Mesothelial cell of epicardium (in vitro differentiated cells): Measurements from ENCODE around the gene CAMTA1. TPM values are rescaled to one million over a fixed set of nuclear protein-coding genes. Genes with fewer than 3 reads are reported as not detected.
A peak's percentile ranks its signal among the peaks of the same experiment; 100 is the strongest.

ENCODE experiments used
- DNase-seq, 2 experiments: peaks; one replicate each; pipeline ENCODE4 v3.0.0; 2021; ENCODE audit warnings: low spot score in 2 of 2; ENCODE audit not compliant: unreplicated experiment in 2 of 2
- H3K27ac Mint-ChIP-seq: 2 replicates; pipeline ENCODE4 v1.8.0; 2021; ENCODE audit warnings: mixed read lengths
- H3K27me3 Mint-ChIP-seq: 2 replicates; pipeline ENCODE4 v1.8.0; 2021; ENCODE audit warnings: low read depth, mixed read lengths
- H3K36me3 Mint-ChIP-seq: 2 replicates; pipeline ENCODE4 v1.8.0; 2021; ENCODE audit warnings: mixed read lengths
- H3K4me1 Mint-ChIP-seq: 2 replicates; pipeline ENCODE4 v1.8.0; 2021; ENCODE audit warnings: mixed read lengths
- H3K4me3 Mint-ChIP-seq: 2 replicates; pipeline ENCODE4 v1.8.0; 2021; ENCODE audit warnings: mild to moderate bottlenecking, moderate library complexity, mixed read lengths
- H3K9me3 Mint-ChIP-seq: 2 replicates; pipeline ENCODE4 v1.8.0; 2021; ENCODE audit warnings: mixed read lengths
- total RNA-seq: library from RNA; stranded (reverse); gene quantifications from 3 replicates; pipeline ENCODE4 v1.2.1, GENCODE V29; 2021
- TF ChIP-seq, protein P1 (sequence below): fragments of 200-600 bp; sonication (generic); IDR thresholded peaks from one replicate; pipeline ENCODE4 v1.5.0; 2021; ENCODE audit warnings: antibody characterized with exemption; ENCODE audit not compliant: unreplicated experiment

Gene CAMTA1
- total RNA-seq, 1 donor from 2014 or later, result 70.4 TPM

DNA sequence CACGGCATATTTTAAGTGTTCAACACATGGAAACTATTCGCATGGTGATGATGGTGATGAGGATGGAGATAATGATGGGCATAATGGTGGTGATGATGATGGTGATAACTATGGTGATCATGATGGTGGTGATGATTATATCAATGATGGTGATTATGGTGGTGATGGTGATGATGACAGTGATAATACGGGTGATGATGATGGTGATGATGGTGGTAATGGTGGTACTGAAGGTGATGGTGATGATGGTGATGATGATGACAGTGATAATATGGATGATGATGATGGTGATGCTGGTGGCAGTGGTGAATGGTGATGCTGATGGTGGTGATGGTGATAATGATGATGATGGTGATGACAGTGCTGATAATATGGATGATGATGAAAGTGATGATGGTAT lies 644.0 kb downstream of the CAMTA1 start:
- H3K4me3 Mint-ChIP-seq, result no peak overlapping the region
- TF ChIP-seq, protein P1, sequence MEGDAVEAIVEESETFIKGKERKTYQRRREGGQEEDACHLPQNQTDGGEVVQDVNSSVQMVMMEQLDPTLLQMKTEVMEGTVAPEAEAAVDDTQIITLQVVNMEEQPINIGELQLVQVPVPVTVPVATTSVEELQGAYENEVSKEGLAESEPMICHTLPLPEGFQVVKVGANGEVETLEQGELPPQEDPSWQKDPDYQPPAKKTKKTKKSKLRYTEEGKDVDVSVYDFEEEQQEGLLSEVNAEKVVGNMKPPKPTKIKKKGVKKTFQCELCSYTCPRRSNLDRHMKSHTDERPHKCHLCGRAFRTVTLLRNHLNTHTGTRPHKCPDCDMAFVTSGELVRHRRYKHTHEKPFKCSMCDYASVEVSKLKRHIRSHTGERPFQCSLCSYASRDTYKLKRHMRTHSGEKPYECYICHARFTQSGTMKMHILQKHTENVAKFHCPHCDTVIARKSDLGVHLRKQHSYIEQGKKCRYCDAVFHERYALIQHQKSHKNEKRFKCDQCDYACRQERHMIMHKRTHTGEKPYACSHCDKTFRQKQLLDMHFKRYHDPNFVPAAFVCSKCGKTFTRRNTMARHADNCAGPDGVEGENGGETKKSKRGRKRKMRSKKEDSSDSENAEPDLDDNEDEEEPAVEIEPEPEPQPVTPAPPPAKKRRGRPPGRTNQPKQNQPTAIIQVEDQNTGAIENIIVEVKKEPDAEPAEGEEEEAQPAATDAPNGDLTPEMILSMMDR, result no peak
- no peaks in the 10 kb centered on the region for H3K9me3 Mint-ChIP-seq
- peaks cover 6% of the 10 kb centered on the region for H3K27me3 Mint-ChIP-seq
- H3K4me1 Mint-ChIP-seq, result peaks cover 36% of the 10 kb centered on the region
- no peaks in the 10 kb centered on the region for H3K36me3 Mint-ChIP-seq
- no peak for DNase-seq
- no peak overlapping the region for H3K27ac Mint-ChIP-seq

DNA sequence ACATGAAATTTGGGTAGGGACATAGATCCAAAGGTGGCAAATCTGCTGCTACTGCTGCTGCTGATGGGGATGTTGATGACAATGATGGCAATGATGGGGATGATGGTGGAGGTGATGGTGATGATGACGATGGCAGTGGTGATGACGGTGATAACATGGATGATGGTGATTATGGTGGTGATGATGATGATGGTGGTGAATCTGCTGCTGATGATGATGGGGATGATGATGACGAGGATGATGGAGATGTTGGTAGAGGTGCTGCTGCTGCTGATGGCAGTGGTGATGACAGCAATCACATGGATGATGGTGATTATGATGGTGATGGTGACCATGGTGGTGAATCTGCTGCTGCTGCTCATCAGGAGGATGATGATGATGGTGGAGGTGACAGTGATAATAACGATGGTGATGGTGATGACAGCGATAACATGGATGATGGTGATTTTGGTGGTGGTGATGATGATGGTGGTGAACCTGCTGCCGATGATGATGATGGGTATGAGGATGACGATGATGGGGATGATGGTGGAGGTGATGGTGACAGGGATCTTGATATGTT lies 644.9 kb downstream of the CAMTA1 start:
- H3K4me3 Mint-ChIP-seq, result no peak overlapping the region
- H3K27me3 Mint-ChIP-seq, result peaks cover 6% of the 10 kb centered on the region
- TF ChIP-seq, protein P1, result no peak
- peaks cover 36% of the 10 kb centered on the region for H3K4me1 Mint-ChIP-seq
- no peak for DNase-seq
- no peaks in the 10 kb centered on the region for H3K36me3 Mint-ChIP-seq
- no peaks in the 10 kb centered on the region for H3K9me3 Mint-ChIP-seq
- H3K27ac Mint-ChIP-seq, result no peak overlapping the region

DNA sequence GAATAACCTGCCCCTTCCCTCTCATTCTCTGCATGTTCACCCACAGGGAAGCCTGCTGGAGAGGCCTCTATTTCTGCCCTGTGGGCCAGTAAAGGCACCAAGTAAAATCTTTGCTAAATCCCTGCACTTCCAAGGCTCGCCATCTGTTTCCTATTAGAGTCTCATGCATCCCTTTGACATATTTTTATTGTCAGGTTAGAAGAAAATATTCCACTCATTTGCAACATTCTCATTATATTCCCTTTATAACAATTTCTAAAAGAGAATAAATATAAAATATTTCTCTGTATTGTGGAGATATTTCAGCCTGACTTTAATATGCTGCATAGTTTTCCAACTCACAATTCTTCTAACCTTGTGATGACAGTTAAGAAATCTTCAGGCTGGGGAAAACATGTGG lies 645.4 kb downstream of the CAMTA1 start:
- DNase-seq, result no peak
- no peaks in the 10 kb centered on the region for H3K9me3 Mint-ChIP-seq
- H3K4me3 Mint-ChIP-seq, result no peak overlapping the region
- peak overlapping the region; percentile 17 for H3K27ac Mint-ChIP-seq
- peaks cover 36% of the 10 kb centered on the region for H3K4me1 Mint-ChIP-seq
- TF ChIP-seq, protein P1, result no peak
- H3K36me3 Mint-ChIP-seq, result no peaks in the 10 kb centered on the region
- peaks cover 6% of the 10 kb centered on the region for H3K27me3 Mint-ChIP-seq

DNA sequence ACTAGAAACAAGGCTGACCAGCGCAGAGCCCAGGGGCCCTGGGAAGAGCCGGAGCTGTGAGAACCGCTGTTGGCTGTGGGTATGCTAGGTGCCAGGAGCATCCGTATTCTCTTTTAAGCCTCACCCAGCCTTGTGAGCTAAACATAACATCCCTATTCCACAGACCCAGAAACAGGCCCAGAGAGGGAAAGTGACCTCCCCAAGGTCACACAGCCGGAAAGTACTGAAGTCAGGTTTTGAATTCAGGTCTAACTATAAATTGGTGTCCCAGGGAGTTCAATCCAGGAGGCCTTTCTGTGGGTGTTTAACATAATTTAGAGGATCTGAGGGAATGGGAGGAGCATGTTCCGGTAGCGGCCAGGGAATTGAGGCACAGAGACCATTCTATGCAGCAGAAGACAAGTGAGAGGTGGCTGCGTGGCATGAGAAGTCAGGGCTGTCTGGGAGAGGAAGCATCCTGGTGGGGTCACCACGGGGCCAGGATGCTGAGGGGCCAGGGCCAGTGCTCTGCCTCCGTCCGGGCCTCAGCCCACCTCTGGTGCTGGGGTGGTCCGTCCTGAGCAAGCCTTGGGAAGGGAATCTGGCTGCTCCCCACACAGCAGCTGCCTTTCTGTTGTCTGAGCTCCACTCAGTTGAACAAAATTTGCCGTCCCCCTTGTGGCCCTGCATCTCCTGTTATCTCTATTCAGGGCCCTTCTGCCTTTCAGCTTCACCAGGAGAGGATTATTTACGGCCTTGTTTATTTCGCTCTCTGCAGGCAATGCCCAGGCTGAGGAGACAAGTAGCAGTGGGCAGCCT lies 647.0 kb downstream of the CAMTA1 start:
- no peak overlapping the region for H3K27ac Mint-ChIP-seq
- H3K36me3 Mint-ChIP-seq, result no peaks in the 10 kb centered on the region
- H3K9me3 Mint-ChIP-seq, result no peaks in the 10 kb centered on the region
- TF ChIP-seq, protein P1, result no peak
- DNase-seq, result no peak
- H3K4me3 Mint-ChIP-seq, result no peak overlapping the region
- H3K27me3 Mint-ChIP-seq, result peaks cover 6% of the 10 kb centered on the region
- H3K4me1 Mint-ChIP-seq, result peaks cover 23% of the 10 kb centered on the region

DNA sequence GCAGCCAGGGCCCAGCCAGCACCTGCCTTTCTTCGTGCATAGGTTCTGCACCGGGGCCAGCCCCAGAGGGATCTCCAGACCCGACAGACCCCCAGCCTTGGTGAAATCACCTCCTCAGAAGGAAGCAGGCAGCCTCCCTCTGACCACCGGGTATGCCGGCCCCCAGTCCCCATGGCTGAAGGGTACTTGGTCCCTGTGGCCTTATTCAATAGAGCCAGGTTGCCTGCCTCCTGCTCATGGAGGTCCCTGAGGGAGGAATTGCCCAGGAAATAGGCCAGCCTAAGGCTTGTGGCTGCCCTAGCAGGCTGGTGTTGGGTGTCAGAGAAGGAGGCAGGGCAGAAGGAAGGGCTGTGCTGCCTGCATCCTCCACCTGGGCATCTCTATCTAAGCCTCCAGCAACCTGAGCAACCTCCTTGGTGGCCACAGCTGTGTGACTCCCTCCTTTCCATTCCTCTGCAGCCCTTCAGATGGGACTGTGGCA lies 647.7 kb downstream of the CAMTA1 start:
- H3K9me3 Mint-ChIP-seq, result no peaks in the 10 kb centered on the region
- H3K36me3 Mint-ChIP-seq, result no peaks in the 10 kb centered on the region
- TF ChIP-seq, protein P1, result no peak
- H3K4me1 Mint-ChIP-seq, result peaks cover 16% of the 10 kb centered on the region
- no peak overlapping the region for H3K27ac Mint-ChIP-seq
- H3K27me3 Mint-ChIP-seq, result peaks cover 3% of the 10 kb centered on the region
- no peak for DNase-seq
- H3K4me3 Mint-ChIP-seq, result no peak overlapping the region
